Uterus (tissue), 4 donors: Measurements from ENCODE around the gene NRM. TPM values are rescaled to one million over a fixed set of nuclear protein-coding genes. Genes with fewer than 3 reads are reported as not detected.

ENCODE experiments used
- DNase-seq, 2 donors: peaks; one replicate each; pipeline ENCODE4 v3.0.0-alpha.2; 2019 to 2020
- H3K27ac ChIP-seq, 2 donors: fragments of 200-600 bp; sonication (generic); 1 replicate in 1 of 2; 2 replicates in 1 of 2; pipeline ENCODE4 v1.5.1; 2016 to 2018
- H3K27me3 ChIP-seq, 2 donors: fragments of 200-600 bp; sonication (generic); one replicate each; pipeline ENCODE4 v1.5.1; 2018 to 2019; ENCODE audit warnings: control low read depth in 1 of 2
- H3K36me3 ChIP-seq, 2 donors: fragments of 200-600 bp; sonication (generic); one replicate each; pipeline ENCODE4 v1.5.1; 2019; ENCODE audit warnings: control low read depth in 1 of 2
- H3K4me1 ChIP-seq, 2 donors: fragments of 200-600 bp; sonication (generic); one replicate each; pipeline ENCODE4 v1.5.1; 2018 to 2019; ENCODE audit warnings: control low read depth in 1 of 2
- H3K4me3 ChIP-seq, 2 donors: fragments of 200-600 bp; sonication (generic); 1 replicate in 1 of 2; 2 replicates in 1 of 2; pipeline ENCODE4 v1.5.1; 2018 to 2019; ENCODE audit warnings: mild to moderate bottlenecking in 1 of 2
- H3K9me3 ChIP-seq, 2 donors: fragments of 200-600 bp; sonication (generic); one replicate each; pipeline ENCODE4 v1.5.1; 2019; ENCODE audit warnings: control low read depth in 1 of 2
- CTCF ChIP-seq, 4 experiments: fragments of 200-600 bp in 2 of 4; fragments of 450-650 bp in 2 of 4; sonication (generic) in 2 of 4; IDR thresholded peaks; one replicate each; pipeline ENCODE4 v1.5.1; 2016 to 2019; ENCODE audit warnings: antibody characterized with exemption in 4 of 4, mild to moderate bottlenecking in 2 of 4, moderate library complexity in 1 of 4
- POLR2A ChIP-seq, 2 donors: fragments of 450-650 bp; IDR thresholded peaks; one replicate each; pipeline ENCODE4 v1.6.1; 2016; ENCODE audit warnings: antibody characterized with exemption in 2 of 2, mild to moderate bottlenecking in 1 of 2, moderate library complexity in 1 of 2
- intact Hi-C: fragments of 100-400 bp; cut with DNase I; formaldehyde crosslinking; loops from one replicate; pipeline ENCODE4 v1.15.1; 2023; ENCODE audit warnings: low total_unique reads
- total RNA-seq, 4 donors: library from RNA; depleted of rRNA in 3 of 4; stranded (reverse); fragments of >200 nt in 3 of 4; gene quantifications; one replicate each; pipeline versions ENCODE4 v1.1.0 to v1.2.4, GENCODE V29; 2014 to 2023
- donor health status: DM: yes; HTN: yes; CAD: no.

NRM gene
- total RNA-seq, 4 donors from 2014 or later = 0.59 to 29.3 (median 5.4) TPM

- Histone ChIP-seq H3K9me3 (no peaks in the 10 kb centered on the region), H3K4me1 (peaks cover 0 to 27% of the 10 kb centered on the region in 2 donors), H3K36me3 (no peaks in the 10 kb centered on the region), H3K27ac (peak overlapping the region; percentile 98 to 99), H3K4me3 (peak overlapping the region; percentile 79 to 99), H3K27me3 (no peaks in the 10 kb centered on the region)
- TF ChIP-seq POLR2A (IDR thresholded peaks at IDR 0.05) (no peak), CTCF (IDR thresholded peaks at IDR 0.05) (no peak)
- DNase-seq = peak in 1 of 2 donors; percentile 43
- intact Hi-C loops = no loop called here
These were observed 7.4 kb downstream of the NRM start for GRCh38 chr6:30683183-30683979.

GRCh38 chr6:30682143-30683117 lies 8.4 kb downstream of the NRM start:
- intact Hi-C loops = no loop called here
- Histone ChIP-seq H3K27ac (peak overlapping the region; percentile 98 to 99), H3K9me3 (no peaks in the 10 kb centered on the region), H3K4me3 (peak overlapping the region; percentile 79 to 99), H3K36me3 (no peaks in the 10 kb centered on the region), H3K4me1 (peaks cover 0 to 27% of the 10 kb centered on the region in 2 donors), H3K27me3 (no peaks in the 10 kb centered on the region)
- peak; percentile 79 to 94 for DNase-seq
- TF ChIP-seq POLR2A (IDR thresholded peaks at IDR 0.05) = peak; percentile 65 to 66
- no peak for TF ChIP-seq CTCF (IDR thresholded peaks at IDR 0.05)

GRCh38 chr6:30681766-30682142 lies 9.0 kb downstream of the NRM start:
- H3K27me3 ChIP-seq = no peaks in the 10 kb centered on the region
- peaks cover 0 to 27% of the 10 kb centered on the region in 2 donors for H3K4me1 ChIP-seq
- DNase-seq = no peak
- H3K27ac ChIP-seq = peak overlapping the region; percentile 98 to 99
- peak overlapping the region; percentile 79 to 99 for H3K4me3 ChIP-seq
- intact Hi-C loops = no loop called here
- no peaks in the 10 kb centered on the region for H3K9me3 ChIP-seq
- TF ChIP-seq POLR2A (IDR thresholded peaks at IDR 0.05) (no peak), CTCF (IDR thresholded peaks at IDR 0.05) (no peak)
- no peaks in the 10 kb centered on the region for H3K36me3 ChIP-seq

- intact Hi-C loops = loop anchor here (2.0 to 10.0 kb wide), 2 partner anchors 43 to 205 kb away; partner anchors contain the start of gene DDR1
- Histone ChIP-seq H3K27ac (peak overlapping the region; percentile 98 to 99), H3K9me3 (no peaks in the 10 kb centered on the region), H3K4me1 (peaks cover 0 to 27% of the 10 kb centered on the region in 2 donors), H3K36me3 (no peaks in the 10 kb centered on the region), H3K4me3 (no peak overlapping the region), H3K27me3 (no peaks in the 10 kb centered on the region)
- TF ChIP-seq CTCF (IDR thresholded peaks at IDR 0.05) = no peak
- no peak for TF ChIP-seq POLR2A (IDR thresholded peaks at IDR 0.05)
- DNase-seq = no peak
These were observed 10.8 kb downstream of the NRM start for GRCh38 chr6:30679765-30680535.
